Measurements from ENCODE around the gene WSCD1. TPM values are rescaled to one million over a fixed set of nuclear protein-coding genes. Genes with fewer than 3 reads are reported as not detected.

WSCD1 gene
- total RNA-seq, 2 donors from 2014 or later = 1.7 to 4.1 TPM

GRCh38 chr17:6145946-6146345 lies 75.8 kb downstream of the WSCD1 start:
- no peak for TF ChIP-seq POLR2AphosphoS5 (IDR thresholded peaks at IDR 0.05)
- TF ChIP-seq CTCF (IDR thresholded peaks at IDR 0.05) = no peak
- no peak for TF ChIP-seq POLR2A (IDR thresholded peaks at IDR 0.05)
- Histone ChIP-seq H3K9me3 (no peaks in the 10 kb centered on the region), H3K4me1 (replicated peaks) (no peaks in the 10 kb centered on the region), H3K27me3 (replicated peaks; ENCODE audit: insufficient read depth) (no peaks in the 10 kb centered on the region), H3K36me3 (no peaks in the 10 kb centered on the region), H3K27ac (no peak overlapping the region), H3K4me3 (no peak overlapping the region)
- WGBS = 79% methylated on average over 4 of the region's 4 CpGs
- intact Hi-C loops (cut with DNase I) = no loop called here
- no peak for DNase-seq (ENCODE audit: low spot score)

- no peak for DNase-seq (ENCODE audit: low spot score)
- H3K36me3 ChIP-seq = no peaks in the 10 kb centered on the region
- H3K4me1 ChIP-seq (replicated peaks) = no peaks in the 10 kb centered on the region
- H3K27me3 ChIP-seq (replicated peaks; ENCODE audit: insufficient read depth) = no peaks in the 10 kb centered on the region
- H3K9me3 ChIP-seq = no peaks in the 10 kb centered on the region
- no peak for TF ChIP-seq POLR2A (IDR thresholded peaks at IDR 0.05)
- no peak for TF ChIP-seq POLR2AphosphoS5 (IDR thresholded peaks at IDR 0.05)
- no peak for TF ChIP-seq CTCF (IDR thresholded peaks at IDR 0.05)
- no peak overlapping the region for H3K4me3 ChIP-seq
- intact Hi-C loops (cut with DNase I) = no loop called here
- no peak overlapping the region for H3K27ac ChIP-seq
- 54% methylated on average over 7 of the region's 7 CpGs for WGBS
Measured at GRCh38 chr17:6147042-6147441, 76.9 kb downstream of the WSCD1 start.

- intact Hi-C loops (cut with DNase I) = no loop called here
- no peak for TF ChIP-seq CTCF (IDR thresholded peaks at IDR 0.05)
- no peak for TF ChIP-seq POLR2A (IDR thresholded peaks at IDR 0.05)
- WGBS = 58% methylated on average over 6 of the region's 6 CpGs
Measured at GRCh38 chr17:6153375-6153774, 83.2 kb downstream of the WSCD1 start.

GRCh38 chr17:6157716-6158115 lies 87.5 kb downstream of the WSCD1 start:
- Histone ChIP-seq H3K4me3 (no peak overlapping the region), H3K27ac (no peak overlapping the region), H3K9me3 (no peaks in the 10 kb centered on the region), H3K27me3 (replicated peaks; ENCODE audit: insufficient read depth) (no peaks in the 10 kb centered on the region), H3K4me1 (replicated peaks) (no peaks in the 10 kb centered on the region), H3K36me3 (no peaks in the 10 kb centered on the region)
- TF ChIP-seq POLR2AphosphoS5 (IDR thresholded peaks at IDR 0.05) (no peak), POLR2A (IDR thresholded peaks at IDR 0.05) (no peak), CTCF (IDR thresholded peaks at IDR 0.05) (no peak)
- 85% methylated on average over 4 of the region's 4 CpGs for WGBS
- no peak for DNase-seq (ENCODE audit: low spot score)
- intact Hi-C loops (cut with DNase I) = no loop called here

More at GRCh38 chr17:6153375-6153774, 83.2 kb downstream of the WSCD1 start:
- no peak for DNase-seq (ENCODE audit: low spot score)
- H3K27me3 ChIP-seq (replicated peaks; ENCODE audit: insufficient read depth) = no peaks in the 10 kb centered on the region
- no peak overlapping the region for H3K4me3 ChIP-seq
- H3K27ac ChIP-seq = no peak overlapping the region
- H3K4me1 ChIP-seq (replicated peaks) = no peaks in the 10 kb centered on the region
- H3K9me3 ChIP-seq = no peaks in the 10 kb centered on the region
- H3K36me3 ChIP-seq = no peaks in the 10 kb centered on the region

GRCh38 chr17:6159541-6160231 lies 89.5 kb downstream of the WSCD1 start:
- no peak overlapping the region for H3K27ac ChIP-seq
- DNase-seq (ENCODE audit: low spot score) = no peak
- 52% methylated on average over 15 of the region's 15 CpGs for WGBS
- H3K27me3 ChIP-seq (replicated peaks; ENCODE audit: insufficient read depth) = no peaks in the 10 kb centered on the region
- TF ChIP-seq POLR2AphosphoS5 (IDR thresholded peaks at IDR 0.05) (no peak), POLR2A (IDR thresholded peaks at IDR 0.05) (no peak), CTCF (IDR thresholded peaks at IDR 0.05) (no peak)
- no peaks in the 10 kb centered on the region for H3K4me1 ChIP-seq (replicated peaks)
- H3K4me3 ChIP-seq = no peak overlapping the region
- intact Hi-C loops (cut with DNase I) = no loop called here
- no peaks in the 10 kb centered on the region for H3K9me3 ChIP-seq
- no peaks in the 10 kb centered on the region for H3K36me3 ChIP-seq
